Subcutaneous adipose tissue (tissue), 4 donors: ENCODE measurements around the gene CRY2. TPM values are rescaled to one million over a fixed set of nuclear protein-coding genes. Genes with fewer than 3 reads are reported as not detected.

Experiments used
- total RNA-seq, 4 donors: library from RNA; depleted of rRNA; stranded (reverse); fragments of >200 nt; gene quantifications; one replicate each; pipeline ENCODE4 v1.1.0, GENCODE V29; 2016
- TF ChIP-seq, protein P1 (sequence below): fragments of 450-650 bp; IDR thresholded peaks from one replicate; pipeline ENCODE4 v1.5.1; 2016; ENCODE audit warnings: low read depth, mild to moderate bottlenecking, control low read depth, antibody characterized with exemption, moderate library complexity

Gene CRY2
- total RNA-seq, 4 donors from 2014 or later = 28.0 to 84.2 (median 39.4) TPM

DNA sequence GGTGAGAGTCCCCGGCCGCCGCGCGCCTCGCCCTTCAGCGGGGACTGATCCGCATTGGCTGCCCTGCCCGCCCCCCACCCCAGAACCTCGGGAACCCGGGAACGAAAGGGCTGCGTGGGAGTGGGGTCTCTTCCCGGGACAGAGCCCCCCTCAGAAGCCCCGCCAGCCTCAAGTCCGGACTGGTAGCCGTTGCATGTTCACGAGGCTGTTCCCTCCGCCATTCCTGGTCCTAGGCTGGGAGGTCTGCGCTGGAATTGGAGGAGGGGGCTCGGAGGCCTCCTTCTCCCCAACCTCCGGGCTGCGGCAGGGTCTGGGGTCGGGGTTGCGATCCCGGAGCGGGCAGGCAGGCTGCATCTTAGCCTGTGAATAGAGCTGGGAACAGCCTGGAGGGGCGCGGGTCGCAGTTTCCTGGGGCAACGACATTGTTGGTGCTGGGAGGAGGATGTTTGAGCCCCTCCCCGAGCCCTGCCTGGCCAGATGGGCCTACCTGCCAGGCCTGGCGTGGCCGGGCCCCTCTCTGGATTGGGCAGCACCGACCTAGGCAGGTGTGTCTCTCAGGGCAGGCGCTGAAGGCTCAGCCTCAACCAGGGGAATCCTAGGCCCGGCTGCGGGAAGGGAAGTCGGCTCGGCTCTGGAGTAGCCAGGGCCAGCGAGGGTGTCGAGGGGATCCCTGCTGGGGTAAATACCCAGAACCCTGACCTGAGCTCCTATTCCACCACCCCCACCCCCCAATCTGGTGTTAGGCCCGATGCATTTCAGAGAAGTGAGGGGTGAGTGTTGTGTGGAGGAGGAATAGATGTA is 38.8 kb downstream of the CRY2 start:
- TF ChIP-seq, protein P1, sequence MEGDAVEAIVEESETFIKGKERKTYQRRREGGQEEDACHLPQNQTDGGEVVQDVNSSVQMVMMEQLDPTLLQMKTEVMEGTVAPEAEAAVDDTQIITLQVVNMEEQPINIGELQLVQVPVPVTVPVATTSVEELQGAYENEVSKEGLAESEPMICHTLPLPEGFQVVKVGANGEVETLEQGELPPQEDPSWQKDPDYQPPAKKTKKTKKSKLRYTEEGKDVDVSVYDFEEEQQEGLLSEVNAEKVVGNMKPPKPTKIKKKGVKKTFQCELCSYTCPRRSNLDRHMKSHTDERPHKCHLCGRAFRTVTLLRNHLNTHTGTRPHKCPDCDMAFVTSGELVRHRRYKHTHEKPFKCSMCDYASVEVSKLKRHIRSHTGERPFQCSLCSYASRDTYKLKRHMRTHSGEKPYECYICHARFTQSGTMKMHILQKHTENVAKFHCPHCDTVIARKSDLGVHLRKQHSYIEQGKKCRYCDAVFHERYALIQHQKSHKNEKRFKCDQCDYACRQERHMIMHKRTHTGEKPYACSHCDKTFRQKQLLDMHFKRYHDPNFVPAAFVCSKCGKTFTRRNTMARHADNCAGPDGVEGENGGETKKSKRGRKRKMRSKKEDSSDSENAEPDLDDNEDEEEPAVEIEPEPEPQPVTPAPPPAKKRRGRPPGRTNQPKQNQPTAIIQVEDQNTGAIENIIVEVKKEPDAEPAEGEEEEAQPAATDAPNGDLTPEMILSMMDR = no peak

DNA sequence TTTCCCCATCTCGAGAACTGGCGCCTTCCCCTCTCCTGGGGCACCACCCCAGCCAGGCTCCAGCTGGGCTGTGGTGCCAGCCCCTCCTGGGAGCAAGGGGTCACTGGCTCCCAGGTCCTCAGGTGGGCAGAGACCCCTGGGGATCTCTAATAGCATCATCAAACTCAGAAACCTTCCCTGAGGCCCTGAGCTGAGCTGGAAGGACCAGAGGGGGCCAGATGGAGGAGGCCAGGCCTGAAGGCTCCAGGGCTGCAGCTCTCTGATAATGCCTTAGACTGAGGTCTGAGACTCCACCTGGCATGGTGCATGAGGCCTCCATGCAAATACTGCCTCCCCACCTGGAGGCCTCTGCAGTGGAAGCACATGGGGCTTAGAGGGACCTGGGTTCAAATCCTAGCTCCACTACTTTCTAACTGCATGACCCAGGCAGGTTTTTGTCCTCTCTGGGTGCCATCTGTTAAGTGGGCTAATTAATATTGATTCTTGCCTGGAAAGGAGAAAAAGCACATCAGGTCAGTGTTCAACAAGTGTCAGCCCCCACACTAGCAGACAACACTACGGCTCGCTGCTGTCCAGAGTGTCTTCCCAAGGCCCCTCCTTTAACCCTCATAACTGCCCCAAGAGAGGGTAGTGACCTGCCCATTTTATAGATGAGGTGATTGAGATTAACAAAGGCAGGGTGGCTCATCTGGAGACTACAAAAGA is 39.7 kb downstream of the CRY2 start:
- TF ChIP-seq, protein P1 = no peak

DNA sequence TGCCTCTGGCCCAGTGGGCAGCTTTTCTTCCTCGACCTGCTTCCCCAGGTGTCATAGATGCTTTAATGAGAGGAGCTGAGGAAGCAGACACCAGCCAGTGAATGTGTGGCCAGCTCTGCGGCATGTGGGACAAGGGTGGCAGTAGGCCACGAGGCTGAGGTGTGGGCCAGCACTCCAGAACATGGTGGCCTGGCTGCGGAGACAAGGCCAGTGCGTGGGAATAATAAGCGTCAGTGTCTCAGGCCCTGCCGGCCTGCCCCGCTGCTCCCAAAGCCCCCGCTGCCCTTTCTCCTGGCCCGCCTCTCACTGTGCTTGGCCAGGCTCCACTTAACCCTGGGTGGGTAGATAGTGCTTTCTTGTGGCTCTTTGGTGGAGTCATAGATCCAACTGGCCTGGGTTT is 40.3 kb downstream of the CRY2 start:
- TF ChIP-seq, protein P1 = no peak

DNA sequence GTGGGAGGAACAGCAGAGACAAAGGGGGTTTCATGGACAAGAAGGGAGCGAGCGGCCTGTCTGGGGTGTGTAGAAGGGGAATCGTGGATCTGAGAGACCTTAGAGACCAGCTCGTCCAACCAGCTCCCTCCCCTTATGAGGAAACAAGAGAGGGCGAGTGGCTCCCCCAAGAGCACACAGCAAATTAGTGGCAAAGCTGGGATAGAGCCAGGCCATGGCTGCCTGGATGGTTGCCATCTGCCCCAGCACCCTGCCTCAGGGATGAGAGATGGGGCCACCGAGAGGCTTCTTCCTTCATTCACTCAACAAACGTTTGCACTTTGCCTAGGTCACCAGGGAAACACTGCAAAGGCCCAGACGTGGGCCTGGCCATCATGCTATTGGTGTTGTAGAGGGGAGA is 42.3 kb downstream of the CRY2 start:
- TF ChIP-seq, protein P1 = no peak

DNA sequence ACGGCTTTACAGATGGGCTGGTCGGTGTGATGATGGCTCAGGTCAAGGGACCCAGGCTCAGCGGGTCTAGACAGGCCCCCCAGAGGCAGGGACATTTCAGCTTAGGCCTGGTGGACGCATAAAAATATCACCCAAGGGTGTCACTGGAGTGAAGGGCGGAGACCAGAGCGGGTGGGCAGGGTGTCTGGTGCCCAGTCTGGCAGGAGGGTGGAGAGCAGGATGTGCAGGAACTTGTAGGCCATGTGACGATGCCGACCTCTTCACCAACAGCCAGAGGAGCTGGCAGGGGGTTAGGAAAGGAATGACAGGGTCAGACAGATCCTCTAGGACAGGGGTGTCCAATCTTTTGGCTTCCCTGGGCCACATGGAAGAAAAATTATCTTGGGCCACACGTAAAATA is 42.7 kb downstream of the CRY2 start:
- TF ChIP-seq, protein P1 = no peak

DNA sequence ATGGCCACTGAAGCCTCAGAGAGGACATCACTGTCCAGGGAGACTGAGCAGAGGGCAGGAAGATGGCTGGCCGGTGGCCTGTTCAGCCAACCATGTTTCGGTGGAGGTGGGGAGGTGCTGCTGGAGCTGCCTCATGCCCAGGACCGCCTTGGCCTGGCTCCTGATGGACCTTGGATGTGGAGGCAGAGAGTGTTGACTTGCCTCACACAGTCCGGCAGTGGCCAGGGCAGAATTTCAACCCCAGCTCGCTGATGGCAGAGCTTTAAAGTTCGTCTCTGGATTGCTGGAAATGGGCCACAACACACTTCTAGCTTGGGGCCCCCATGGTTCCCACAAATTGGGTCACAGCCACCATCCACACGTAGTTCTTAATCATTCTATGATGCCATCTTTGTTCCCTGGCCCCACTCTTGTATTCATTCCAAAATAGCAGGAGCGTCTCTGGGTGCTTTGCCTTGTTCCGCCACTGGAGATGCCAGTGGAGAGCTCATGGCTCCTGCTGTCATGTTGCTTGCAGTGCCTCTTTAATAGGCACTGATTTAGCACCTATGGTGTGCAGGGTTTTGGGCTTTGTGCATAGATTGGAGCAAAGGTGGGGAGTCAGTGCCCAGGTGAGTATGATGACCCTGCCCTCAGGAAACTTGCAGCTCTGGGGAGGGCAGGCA is 43.7 kb downstream of the CRY2 start:
- TF ChIP-seq, protein P1 = no peak

DNA sequence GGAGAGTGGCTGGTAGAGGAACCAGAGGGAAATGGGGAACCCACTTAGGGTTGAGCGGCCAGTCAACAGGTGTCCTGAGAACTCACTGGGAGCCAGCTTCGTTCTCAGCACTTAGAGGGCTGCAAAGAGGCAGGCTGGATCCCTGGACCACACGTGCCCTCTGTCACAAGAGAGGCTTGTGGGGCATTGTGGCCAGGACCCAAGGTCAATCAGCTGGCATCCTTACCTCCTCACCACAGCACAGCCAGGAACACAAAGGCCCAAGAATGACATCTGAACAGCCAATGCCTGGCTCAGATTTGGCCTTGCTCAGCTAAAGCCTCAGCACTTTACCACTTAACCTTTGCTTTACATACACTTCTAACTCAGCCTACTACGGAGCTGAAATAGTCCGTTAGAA is 45.6 kb downstream of the CRY2 start:
- TF ChIP-seq, protein P1 = no peak
